KOPT-K1 (cell line): ENCODE data around the gene CASS4.

Experiments used
- H3K27ac ChIP-seq: fragments of 200-600 bp; sonication (generic); 2 replicates; pipeline ENCODE4 v1.5.1; 2016; ENCODE audit warnings: antibody characterized with exemption, mild to moderate bottlenecking, low read depth, low read length; ENCODE audit not compliant: poor library complexity, severe bottlenecking
- H3K36me3 ChIP-seq: fragments of 200-600 bp; sonication (generic); 2 replicates; pipeline ENCODE4 v1.5.1; 2017; ENCODE audit warnings: antibody characterized with exemption, mild to moderate bottlenecking, low read length, moderate library complexity; ENCODE audit not compliant: insufficient read depth
- H3K9me3 ChIP-seq: fragments of 200-600 bp; sonication (generic); 2 replicates; pipeline ENCODE4 v1.5.1; 2017; ENCODE audit warnings: antibody characterized with exemption, low read length, mild to moderate bottlenecking; ENCODE audit not compliant: insufficient read depth, poor library complexity, severe bottlenecking

Gene CASS4

GRCh38 chr20:56411759-56412472 is at the start of gene CASS4:
TSS of gene CASS4 (plus strand) at chr20:56412260. CDS start at chr20:56412459, 199 bp downstream.
- H3K36me3 ChIP-seq, result peaks cover 40% of the 10 kb centered on the region
- H3K9me3 ChIP-seq, result no peaks in the 10 kb centered on the region
- peak within 1 kb of the TSS; percentile 62 for H3K27ac ChIP-seq

- H3K9me3 ChIP-seq, result no peaks in the 10 kb centered on the region
- peaks cover 1% of the 10 kb centered on the region; the same call in 1 of the 2 replicates for H3K36me3 ChIP-seq
- H3K27ac ChIP-seq, result no peak overlapping the region
These were observed 49.1 kb upstream of the CASS4 start for GRCh38 chr20:56362833-56363413.

GRCh38 chr20:56363491-56363890 is 48.6 kb upstream of the CASS4 start:
- peaks cover 7% of the 10 kb centered on the region for H3K36me3 ChIP-seq
- no peak overlapping the region for H3K27ac ChIP-seq
- H3K9me3 ChIP-seq, result no peaks in the 10 kb centered on the region

- no peaks in the 10 kb centered on the region for H3K9me3 ChIP-seq
- peaks cover 57% of the 10 kb centered on the region for H3K36me3 ChIP-seq
- no peak overlapping the region for H3K27ac ChIP-seq
These were observed 43.5 kb upstream of the CASS4 start for GRCh38 chr20:56368351-56369134.

GRCh38 chr20:56369179-56369578 is 42.9 kb upstream of the CASS4 start:
- Histone ChIP-seq H3K27ac (no peak overlapping the region), H3K9me3 (no peaks in the 10 kb centered on the region), H3K36me3 (peaks cover 64% of the 10 kb centered on the region)

- H3K36me3 ChIP-seq, result peaks cover 92% of the 10 kb centered on the region
- H3K27ac ChIP-seq, result no peak overlapping the region
- no peaks in the 10 kb centered on the region for H3K9me3 ChIP-seq
These were observed 40.1 kb upstream of the CASS4 start for GRCh38 chr20:56371977-56372376.

GRCh38 chr20:56372850-56373249 is 39.2 kb upstream of the CASS4 start:
- no peak overlapping the region for H3K27ac ChIP-seq
- H3K36me3 ChIP-seq, result peaks cover 100% of the 10 kb centered on the region
- no peaks in the 10 kb centered on the region for H3K9me3 ChIP-seq

- H3K9me3 ChIP-seq, result no peaks in the 10 kb centered on the region
- no peak overlapping the region for H3K27ac ChIP-seq
- peaks cover 100% of the 10 kb centered on the region for H3K36me3 ChIP-seq
These were observed 38.1 kb upstream of the CASS4 start for GRCh38 chr20:56373942-56374341.

GRCh38 chr20:56376331-56376730 is 35.7 kb upstream of the CASS4 start:
- Histone ChIP-seq H3K9me3 (no peaks in the 10 kb centered on the region), H3K27ac (no peak overlapping the region), H3K36me3 (peaks cover 100% of the 10 kb centered on the region)

- Histone ChIP-seq H3K9me3 (no peaks in the 10 kb centered on the region), H3K27ac (no peak overlapping the region), H3K36me3 (peaks cover 100% of the 10 kb centered on the region)
These were observed 33.7 kb upstream of the CASS4 start for GRCh38 chr20:56378386-56378785.

GRCh38 chr20:56380375-56380774 is 31.7 kb upstream of the CASS4 start:
- H3K36me3 ChIP-seq, result peaks cover 100% of the 10 kb centered on the region
- no peaks in the 10 kb centered on the region for H3K9me3 ChIP-seq

GRCh38 chr20:56381501-56381900 is 30.6 kb upstream of the CASS4 start:
- H3K9me3 ChIP-seq, result no peaks in the 10 kb centered on the region
- H3K27ac ChIP-seq, result no peak overlapping the region
- H3K36me3 ChIP-seq, result peaks cover 100% of the 10 kb centered on the region

More at GRCh38 chr20:56380375-56380774, 31.7 kb upstream of the CASS4 start:
- H3K27ac ChIP-seq, result no peak overlapping the region

GRCh38 chr20:56382696-56383095 is 29.4 kb upstream of the CASS4 start:
- no peak overlapping the region for H3K27ac ChIP-seq
- peaks cover 100% of the 10 kb centered on the region for H3K36me3 ChIP-seq

GRCh38 chr20:56383334-56383733 is 28.7 kb upstream of the CASS4 start:
- H3K9me3 ChIP-seq, result no peaks in the 10 kb centered on the region
- H3K27ac ChIP-seq, result no peak overlapping the region
- H3K36me3 ChIP-seq, result peaks cover 100% of the 10 kb centered on the region

More at GRCh38 chr20:56382696-56383095, 29.4 kb upstream of the CASS4 start:
- H3K9me3 ChIP-seq, result no peaks in the 10 kb centered on the region

- Histone ChIP-seq H3K9me3 (no peaks in the 10 kb centered on the region), H3K36me3 (peaks cover 100% of the 10 kb centered on the region), H3K27ac (no peak overlapping the region)
These were observed 26.9 kb upstream of the CASS4 start for GRCh38 chr20:56385130-56385529.
